GM11168 (cell line): ENCODE results near the gene MYOF.

Experiments
- in situ Hi-C: fragments of 300-500 bp; cut with MboI; formaldehyde crosslinking; loops from one replicate; pipeline ENCODE4 v1.12.0; 2022; ENCODE audit warnings: low sequenced_read_pairs; ENCODE audit not compliant: unreplicated experiment

MYOF gene

DNA sequence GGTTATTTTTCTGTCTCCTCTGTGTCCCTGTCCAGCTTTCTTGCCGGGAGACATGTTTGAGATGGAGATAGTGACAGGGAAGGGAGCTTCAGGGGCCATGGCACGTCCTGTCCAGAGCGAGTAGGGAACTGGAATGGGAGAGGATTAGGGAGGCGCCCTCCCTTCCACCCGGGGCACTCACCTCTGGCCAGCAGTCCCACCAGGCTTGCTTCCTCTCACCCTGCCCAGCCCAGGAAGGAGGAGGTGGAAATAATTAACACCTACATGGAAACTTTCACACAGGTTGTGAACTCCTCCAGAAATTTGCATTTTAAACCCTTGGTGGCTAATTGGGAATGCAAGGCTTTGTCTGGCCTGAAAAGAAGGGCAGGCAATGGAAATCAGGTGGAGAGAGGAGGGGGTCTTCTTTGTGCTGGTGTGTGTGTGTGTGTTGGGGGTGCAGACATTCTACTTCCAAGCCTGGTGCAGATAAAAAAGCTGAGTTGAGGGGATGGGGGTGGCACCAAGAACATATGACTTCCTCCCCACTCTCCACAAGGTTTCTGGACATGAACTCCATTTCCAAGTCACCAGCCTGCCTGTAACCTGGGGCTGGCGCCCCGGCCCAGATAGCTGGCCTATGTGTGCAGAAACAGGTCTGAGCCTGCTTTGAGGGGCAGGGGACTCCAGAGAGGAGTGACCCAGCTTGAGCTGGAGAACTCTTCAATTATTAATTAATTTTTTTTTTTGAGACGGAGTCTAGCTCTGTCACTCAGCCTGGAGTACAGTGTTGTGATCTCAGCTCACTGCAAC is 209.1 kb downstream of the MYOF start:
- in situ Hi-C loops, result no loop called here

GRCh38 chr10:93271347-93271746 is 210.8 kb downstream of the MYOF start:
- in situ Hi-C loops, result no loop called here

GRCh38 chr10:93269281-93269680 is 212.9 kb downstream of the MYOF start:
- in situ Hi-C loops, result no loop called here

DNA sequence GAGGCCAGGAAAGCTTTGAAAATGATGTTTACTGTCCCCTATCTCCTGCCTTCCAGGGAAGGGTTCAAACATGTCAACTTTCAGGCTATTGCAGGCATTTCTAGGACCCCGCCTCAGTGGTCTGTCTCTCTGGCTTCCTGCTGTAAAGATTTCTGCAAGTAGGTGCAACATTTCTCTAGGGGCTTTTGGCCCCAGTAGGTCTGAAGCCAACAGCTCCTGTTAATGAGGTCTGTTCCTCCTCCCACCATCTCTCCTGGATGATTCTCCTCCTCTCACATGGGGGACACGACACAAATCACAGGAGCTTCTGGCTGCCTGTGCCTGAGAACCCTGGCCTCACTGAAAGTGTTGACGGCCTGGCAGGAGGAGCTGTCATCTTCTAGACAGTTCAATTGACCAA is 214.1 kb downstream of the MYOF start:
- in situ Hi-C loops, result no loop called here

GRCh38 chr10:93267521-93267920 is 214.6 kb downstream of the MYOF start:
- in situ Hi-C loops, result no loop called here

GRCh38 chr10:93266858-93267257 is 215.3 kb downstream of the MYOF start:
- in situ Hi-C loops, result no loop called here

- in situ Hi-C loops, result no loop called here
These were observed 220.0 kb downstream of the MYOF start for GRCh38 chr10:93261961-93262610.

DNA sequence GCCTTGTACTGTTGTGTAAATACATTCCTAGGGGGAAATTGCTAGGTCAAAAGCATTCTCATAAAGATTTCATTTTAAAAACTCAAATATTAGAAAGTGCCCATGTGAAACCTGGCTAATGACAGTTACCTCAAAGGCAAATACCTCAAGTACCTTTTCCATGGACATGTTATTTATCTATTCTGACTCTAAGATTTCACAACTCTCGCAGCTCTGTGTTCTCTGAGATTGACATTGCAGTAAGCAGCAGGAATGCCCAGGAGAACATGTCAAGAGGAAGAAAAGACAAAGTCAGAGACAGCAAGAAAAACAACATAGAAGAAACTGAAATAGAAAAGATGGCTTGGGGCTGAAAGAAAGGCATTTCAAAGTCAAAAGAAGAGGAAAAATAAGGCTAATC is 221.0 kb downstream of the MYOF start:
- in situ Hi-C loops, result no loop called here

DNA sequence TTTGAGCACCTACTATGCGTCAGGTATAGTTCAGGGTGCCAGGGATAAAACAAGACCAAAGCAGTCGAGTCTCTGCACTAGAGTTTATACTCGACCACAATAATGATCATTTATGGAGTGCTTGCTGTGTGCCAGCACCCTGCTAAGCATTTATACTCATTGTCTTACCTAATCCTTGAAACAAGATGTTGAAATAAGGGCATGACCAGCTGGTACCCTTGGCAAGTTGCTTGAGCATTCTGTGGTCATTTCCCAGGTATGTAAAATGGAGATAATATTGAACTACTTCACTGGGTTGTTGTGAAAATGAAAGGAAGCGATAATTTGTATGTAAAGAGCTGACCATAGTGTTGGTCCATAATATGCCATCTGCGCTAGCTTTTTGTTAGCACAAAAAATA is 223.0 kb downstream of the MYOF start:
- in situ Hi-C loops, result no loop called here
